GM12864 (cell line): ENCODE results near the gene BRME1.
A peak's percentile ranks its signal among the peaks of the same experiment; 100 is the strongest.

Source experiments
- DNase-seq: peaks from one replicate; pipeline ENCODE4 v3.0.0-alpha.2; 2011; ENCODE audit warnings: low read depth
- H3K4me3 ChIP-seq: 2 replicates; pipeline ENCODE4 v1.5.1; 2011; ENCODE audit warnings: mild to moderate bottlenecking, low read depth, low read length, control low read depth
- CTCF ChIP-seq: IDR thresholded peaks from 2 replicates; pipeline ENCODE4 v1.5.1; 2011; ENCODE audit warnings: low read depth, mild to moderate bottlenecking, moderate library complexity, low read length, control low read depth, inconsistent platforms; ENCODE audit errors: missing control alignments

BRME1 gene

GRCh38 chr19:13839130-13839937 lies 66.6 kb downstream of the BRME1 start:
- peak overlapping the region; percentile 75 for H3K4me3 ChIP-seq
- TF ChIP-seq CTCF, result no peak
- peak; percentile 59 for DNase-seq

GRCh38 chr19:13838435-13839129 lies 67.3 kb downstream of the BRME1 start:
- TF ChIP-seq CTCF, result no peak
- H3K4me3 ChIP-seq, result peak overlapping the region; percentile 75
- no peak for DNase-seq

- no peak for DNase-seq
- H3K4me3 ChIP-seq, result no peak overlapping the region
Observed at GRCh38 chr19:13835791-13836723, 69.9 kb downstream of the BRME1 start.

GRCh38 chr19:13834244-13835069 lies 71.5 kb downstream of the BRME1 start:
- no peak for DNase-seq
- H3K4me3 ChIP-seq, result no peak overlapping the region; the same call in 1 of the 2 replicates
- no peak for TF ChIP-seq CTCF

More at GRCh38 chr19:13835791-13836723, 69.9 kb downstream of the BRME1 start:
- TF ChIP-seq CTCF, result no peak

GRCh38 chr19:13833330-13834243 lies 72.3 kb downstream of the BRME1 start:
- DNase-seq, result peak; percentile 57
- peak overlapping the region; percentile 59 for H3K4me3 ChIP-seq
- TF ChIP-seq CTCF, result peak; percentile 64
